ENCODE measurements around the gene ZFY. TPM values are rescaled to one million over a fixed set of nuclear protein-coding genes. Genes with fewer than 3 reads are reported as not detected.
A peak's percentile ranks its signal among the peaks of the same experiment; 100 is the strongest.

ZFY gene
- total RNA-seq (2016; rRNA removed; fragmentation: Illumina TruSeq; extraction: Trizol) (17.1 and 25.9 TPM in 2 replicates), polyA plus RNA-seq (2011; rRNA removed) (2.9 and 3.3 TPM in 2 replicates), polyA minus RNA-seq (2011; rRNA and poly(A)+ RNA removed; ENCODE audit: low replicate concordance) (12.4 TPM in 1 of 2 replicates, not detected in the other), Bru-seq, nascent RNA (percentile 91 among the genes with signal in this experiment), BruChase-seq, experiment 1, labeled RNA remaining after a 6-hour chase (percentile 84 among the genes with signal in this experiment), BruChase-seq, experiment 2, labeled RNA remaining after a 2-hour chase (percentile 90 among the genes with signal in this experiment)
- total RNA-seq (2016; cell fraction: cytosol; rRNA removed; fragmentation: Illumina TruSeq; extraction: Trizol; ENCODE audit: low read depth): 18.8 and 24.2 TPM in 2 replicates
- total RNA-seq (2016; cell fraction: insoluble cytoplasmic fraction; rRNA removed; fragmentation: Illumina TruSeq; extraction: Trizol): 15.7 and 24.0 TPM in 2 replicates
- total RNA-seq (2016; cell fraction: membrane; rRNA removed; fragmentation: Illumina TruSeq; extraction: Trizol): 13.1 and 13.8 TPM in 2 replicates
- total RNA-seq (2016; cell fraction: nucleus; rRNA removed; fragmentation: Illumina TruSeq; extraction: Trizol): 12.8 and 15.4 TPM in 2 replicates
- polyA plus RNA-seq (2011; cell fraction: cytosol; rRNA removed): 1.4 and 2.1 TPM in 2 replicates
- 3.2 TPM in 2 replicates for polyA plus RNA-seq (2011; cell fraction: nucleus; rRNA removed)
- 3.6 and 4.8 TPM in 2 replicates for polyA plus RNA-seq (2012)
- polyA plus RNA-seq (2016; cell fraction: cytosol; fragmentation: Illumina TruSeq; extraction: Trizol; ENCODE audit: low read depth): 0.18 and 0.22 TPM in 2 replicates
- 8.4 and 8.9 TPM in 2 replicates for polyA plus RNA-seq (2016; cell fraction: insoluble cytoplasmic fraction; fragmentation: Illumina TruSeq; extraction: Trizol; ENCODE audit: low read depth)
- polyA plus RNA-seq (2016; cell fraction: membrane; fragmentation: Illumina TruSeq; extraction: Trizol; ENCODE audit: low read depth): 1.0 and 1.3 TPM in 2 replicates
- 13.3 and 14.5 TPM in 2 replicates for polyA plus RNA-seq (2016; cell fraction: nucleus; fragmentation: Illumina TruSeq; extraction: Trizol; ENCODE audit: insufficient read depth, low read depth)
- 10.8 and 11.4 TPM in 2 replicates for polyA minus RNA-seq (2011; cell fraction: cytosol; rRNA and poly(A)+ RNA removed)
- 27.0 and 30.3 TPM in 2 replicates for polyA minus RNA-seq (2011; cell fraction: nucleus; rRNA and poly(A)+ RNA removed)
- long read RNA-seq, experiment 1, full-length matches to known transcripts: 2 of 10 reads
- long read RNA-seq, experiment 1, partial matches to known transcripts: 6 of 10 reads
- long read RNA-seq, experiment 1, other reads (novel, unspliced or antisense): 2 of 10 reads
- long read RNA-seq, experiment 2, partial matches to known transcripts: 0 of 10 reads
- long read RNA-seq, experiment 2, other reads (novel, unspliced or antisense): 10 of 10 reads

GRCh38 chrY:2934861-2935715, at the start of gene ZFY:
ZFY (plus strand) TSS chrY:2935381; CDS start chrY:2953937, 18,556 bp downstream.
- peaks cover 27% of the 10 kb centered on the region for H3K4me1 ChIP-seq (ENCODE audit: insufficient read depth, low read length)
- ATAC-seq (peak; percentile 77), FAIRE-seq (no peak), DNase-seq (ENCODE audit: low spot score) (peak; percentile 33)
- 0% methylated on average over 6 of the region's 91 CpGs for WGBS (ENCODE audit: low lambda C conversion rate)
- peak within 1 kb of the TSS; percentile 72 for H3K4me2 ChIP-seq (ENCODE audit: low read depth, low read length)
- H4K20me1 ChIP-seq (ENCODE audit: insufficient read depth, low read length): 0 out of 2 replicates have a peak, but pooled peaks cover 3% of the 10 kb centered on the region
- BruUV-seq (replicated peaks): TSS peak; percentile 76
- in situ Hi-C loops (cut with HindIII; ENCODE audit: extremely low pct_ligation_motif_present, low pct_unique_long_range_greater_than_20kb): no loop called here
- no peak within 1 kb of the TSS for H2AFZ ChIP-seq (ENCODE audit: low read length)
- intact Hi-C loops (cut with micrococcal nuclease; ENCODE audit: unreplicated experiment): no loop called here
- ChIA-PET CTCF (ENCODE audit: low intra/inter-chr PET ratio, low total read pairs) (no interaction called here), POLR2A (interaction anchor here (0.9 to 1.0 kb wide), 4 partner anchors 15 to 154 kb away, joined by 3 to 6 read pairs (median 4); no protein-coding TSS in a partner anchor)
- no peaks in the 10 kb centered on the region for H3K27me3 ChIP-seq (ENCODE audit: control insufficient read depth in 1 of 2, insufficient read depth in 2 of 2, low read length in 2 of 2)
- no peaks in the 10 kb centered on the region for H3K36me3 ChIP-seq (replicated peaks in 1 of 2; ENCODE audit: control insufficient read depth in 1 of 2, insufficient read depth in 2 of 2, low read length in 2 of 2)
- peak within 1 kb of the TSS; percentile 100 for H3K27ac ChIP-seq (ENCODE audit: extremely low read length, insufficient read depth, low read length)
- H3K4me3 ChIP-seq (replicated peaks in 1 of 3; ENCODE audit: insufficient read depth in 1 of 3, low read depth in 2 of 3, low read length in 3 of 3): peak within 1 kb of the TSS; percentile 66 to 79 (median 73)
- peak within 1 kb of the TSS; percentile 99 for H3K9ac ChIP-seq (ENCODE audit: insufficient read depth, low read depth, low read length)
- H3K9me3 ChIP-seq (ENCODE audit: low read length): no peaks in the 10 kb centered on the region
- H3K79me2 ChIP-seq (ENCODE audit: insufficient read depth, low read length): peaks cover 39% of the 10 kb centered on the region
- TF ChIP-seq RXRA (CRISPR knock-in tag; IDR thresholded peaks at IDR 0.05): peak; percentile 46; the same call in 1 of the 2 replicates
- TF ChIP-seq KMT2B (CRISPR knock-in tag; IDR thresholded peaks at IDR 0.05): peak; percentile 13
- TF ChIP-seq ZNF101 (CRISPR knock-in tag; IDR thresholded peaks at IDR 0.05; ENCODE audit: borderline replicate concordance, low read depth): no peak
- TF ChIP-seq HOXA3 (CRISPR knock-in tag; IDR thresholded peaks at IDR 0.05): peak; percentile 64
- peak; percentile 86 for TF ChIP-seq RBFOX2 (IDR thresholded peaks at IDR 0.05; ENCODE audit: low read depth, low read length)
- peak; percentile 41; the same call in 1 of the 2 replicates for TF ChIP-seq ZNF142 (CRISPR knock-in tag; IDR thresholded peaks at IDR 0.05)
- peak; percentile 90 for TF ChIP-seq PHF8 (CRISPR knock-in tag; IDR thresholded peaks at IDR 0.05)
- TF ChIP-seq ZGPAT (CRISPR knock-in tag; IDR thresholded peaks at IDR 0.05): 0 out of 2 replicates have a peak, but pooled peaks have one; percentile 50
- no peak for TF ChIP-seq CC2D1A (CRISPR knock-in tag; IDR thresholded peaks at IDR 0.05)
- 0 out of 2 replicates have a peak, but pooled peaks have one; percentile 6 for TF ChIP-seq KLF12 (CRISPR knock-in tag; IDR thresholded peaks at IDR 0.05; ENCODE audit: borderline replicate concordance)

All from HepG2 (cell line).